GM19395 (cell line): ENCODE results near the gene ARF6.
"Not testable (repeated sequence)": the region's sequence is repeated elsewhere in the genome, so short reads cannot be mapped to it uniquely, and the experiment has no call there.

Source experiments
- ATAC-seq: cut with Tn5 transposase; IDR thresholded peaks from one replicate; pipeline ENCODE4 v1.9.1; 2021; ENCODE audit warnings: mild to moderate bottlenecking, moderate library complexity; ENCODE audit not compliant: unreplicated experiment

The ARF6 gene

GRCh38 chr14:49936882-49937281, 44.0 kb downstream of the ARF6 start:
- ATAC-seq, result not testable (repeated sequence)

GRCh38 chr14:49939215-49939614, 46.3 kb downstream of the ARF6 start:
- ATAC-seq, result not testable (repeated sequence)

GRCh38 chr14:49939884-49940510, 47.1 kb downstream of the ARF6 start:
- no peak for ATAC-seq

GRCh38 chr14:49940808-49941421, 48.0 kb downstream of the ARF6 start:
- no peak for ATAC-seq

GRCh38 chr14:49942090-49942489, 49.2 kb downstream of the ARF6 start:
- no peak for ATAC-seq

- no peak for ATAC-seq
Observed at GRCh38 chr14:49944501-49944900, 51.6 kb downstream of the ARF6 start.

- ATAC-seq, result no peak
Observed at GRCh38 chr14:49945448-49946319, 52.8 kb downstream of the ARF6 start.
